HFFc6 (cell line): ENCODE data around the gene DNAJC3. TPM values are rescaled to one million over a fixed set of nuclear protein-coding genes. Genes with fewer than 3 reads are reported as not detected.
"Not testable (repeated sequence)": the region's sequence is repeated elsewhere in the genome, so short reads cannot be mapped to it uniquely, and the experiment has no call there.

Experiments used
- DNase-seq: peaks from one replicate; pipeline ENCODE4 v3.0.0-alpha.2; 2018
- H3K27ac Mint-ChIP-seq: 2 replicates; pipeline ENCODE4 v1.8.0; 2020; ENCODE audit warnings: mild to moderate bottlenecking, mixed read lengths
- H3K27me3 Mint-ChIP-seq: 2 replicates; pipeline ENCODE4 v1.8.0; 2021; ENCODE audit warnings: mild to moderate bottlenecking, moderate library complexity, mixed read lengths; ENCODE audit not compliant: insufficient read depth
- H3K36me3 Mint-ChIP-seq: 2 replicates; pipeline ENCODE4 v1.8.0; 2021; ENCODE audit warnings: low read depth, mixed read lengths
- H3K4me1 Mint-ChIP-seq: 2 replicates; pipeline ENCODE4 v1.8.0; 2020; ENCODE audit warnings: low read depth, mixed read lengths
- H3K4me3 Mint-ChIP-seq: 2 replicates; pipeline ENCODE4 v1.8.0; 2020; ENCODE audit warnings: mild to moderate bottlenecking, moderate library complexity, mixed read lengths
- H3K9me3 Mint-ChIP-seq: 2 replicates; pipeline ENCODE4 v1.8.0; 2020; ENCODE audit warnings: mild to moderate bottlenecking, mixed read lengths
- CTCF ChIP-seq: fragments of 200-600 bp; sonication (generic); IDR thresholded peaks from 2 replicates; pipeline ENCODE4 v1.5.0; 2021; ENCODE audit warnings: antibody characterized with exemption, mild to moderate bottlenecking
- total RNA-seq, 6 experiments: library from RNA; stranded (reverse); fragmentation: NEBNext Ultra II Directional; extraction: Animal tissue kit (Norgen Biotek cat#: 25700); gene quantifications; 2 replicates in 1 of 6; 3 replicates in 5 of 6; pipeline ENCODE4 v1.2.3, GENCODE V29; 2021

DNAJC3 gene
- total RNA-seq, 6 experiments from 2014 or later: 40.6 to 53.7 (median 48.4) TPM

GRCh38 chr13:95710313-95710712 is 33.4 kb downstream of the DNAJC3 start:
- Mint-ChIP-seq H3K9me3 (0 out of 2 replicates have a peak, but pooled peaks cover 4% of the 10 kb centered on the region), H3K4me1 (peaks cover 42% of the 10 kb centered on the region), H3K27ac (peak overlapping the region; percentile 46; the same call in 1 of the 2 replicates), H3K27me3 (no peaks in the 10 kb centered on the region; the same call in 1 of the 2 replicates), H3K4me3 (no peak overlapping the region), H3K36me3 (peaks cover 40% of the 10 kb centered on the region)
- peak; percentile 39 for DNase-seq
- no peak for TF ChIP-seq CTCF

DNA sequence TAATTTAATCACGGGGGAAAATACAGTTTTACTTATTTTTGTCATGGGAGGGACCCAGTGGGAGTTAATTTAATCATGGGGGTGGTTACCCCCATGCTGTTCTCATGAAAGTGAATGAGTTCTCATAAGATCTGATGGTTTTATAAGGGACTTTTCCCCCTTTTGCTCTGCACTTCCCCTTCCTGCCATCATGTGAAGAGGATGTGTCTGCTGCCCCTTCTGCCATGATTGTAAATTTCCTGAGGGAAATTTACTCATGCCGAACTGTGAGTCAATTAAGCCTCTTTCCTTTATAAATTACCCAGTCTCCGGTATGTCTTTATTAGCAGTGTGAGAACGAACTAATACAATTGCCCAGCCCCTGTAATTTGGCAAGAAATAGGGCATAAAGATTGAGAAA is 35.9 kb downstream of the DNAJC3 start:
- H3K4me3 Mint-ChIP-seq, H3K27me3 Mint-ChIP-seq, DNase-seq, H3K9me3 Mint-ChIP-seq, H3K27ac Mint-ChIP-seq: not testable (repeated sequence)
- H3K36me3 Mint-ChIP-seq: peaks cover 48% of the 10 kb centered on the region
- peaks cover 42% of the 10 kb centered on the region for H3K4me1 Mint-ChIP-seq

DNA sequence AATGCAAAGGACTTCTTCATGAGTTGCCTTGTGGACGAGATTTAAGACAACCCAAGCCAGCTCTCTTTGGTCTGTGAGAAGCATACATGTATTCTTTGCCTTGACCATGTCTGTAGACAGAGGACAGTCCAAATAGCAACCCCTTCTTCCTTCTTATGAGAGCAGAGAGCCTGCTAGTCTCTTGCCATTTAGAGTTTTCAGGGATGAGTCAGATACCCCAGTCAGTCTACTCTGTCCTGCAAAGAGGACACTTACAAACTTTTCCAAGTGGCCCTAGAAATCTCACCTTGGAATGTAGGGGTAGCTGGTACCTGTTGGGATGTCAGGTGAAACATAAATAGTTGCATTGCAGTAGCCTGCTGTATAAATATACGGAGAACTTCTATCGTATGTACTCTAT is 36.7 kb downstream of the DNAJC3 start:
- DNase-seq: peak; percentile 44
- peak overlapping the region; percentile 89 for H3K27ac Mint-ChIP-seq
- 0 out of 2 replicates have a peak overlapping the region, but pooled peaks have one; percentile 17 for H3K4me3 Mint-ChIP-seq
- H3K36me3 Mint-ChIP-seq: peaks cover 48% of the 10 kb centered on the region
- 0 out of 2 replicates have a peak, but pooled peaks cover 4% of the 10 kb centered on the region for H3K9me3 Mint-ChIP-seq
- TF ChIP-seq CTCF: no peak
- H3K27me3 Mint-ChIP-seq: no peaks in the 10 kb centered on the region; the same call in 1 of the 2 replicates
- H3K4me1 Mint-ChIP-seq: peaks cover 41% of the 10 kb centered on the region

GRCh38 chr13:95714142-95714832 is 37.3 kb downstream of the DNAJC3 start:
- peaks cover 36% of the 10 kb centered on the region for H3K4me1 Mint-ChIP-seq
- peak; percentile 90 for DNase-seq
- peak overlapping the region; percentile 89 for H3K27ac Mint-ChIP-seq
- 0 out of 2 replicates have a peak, but pooled peaks cover 4% of the 10 kb centered on the region for H3K9me3 Mint-ChIP-seq
- no peaks in the 10 kb centered on the region; the same call in 1 of the 2 replicates for H3K27me3 Mint-ChIP-seq
- H3K36me3 Mint-ChIP-seq: peaks cover 48% of the 10 kb centered on the region
- TF ChIP-seq CTCF: no peak
- peak overlapping the region; percentile 18 for H3K4me3 Mint-ChIP-seq

DNA sequence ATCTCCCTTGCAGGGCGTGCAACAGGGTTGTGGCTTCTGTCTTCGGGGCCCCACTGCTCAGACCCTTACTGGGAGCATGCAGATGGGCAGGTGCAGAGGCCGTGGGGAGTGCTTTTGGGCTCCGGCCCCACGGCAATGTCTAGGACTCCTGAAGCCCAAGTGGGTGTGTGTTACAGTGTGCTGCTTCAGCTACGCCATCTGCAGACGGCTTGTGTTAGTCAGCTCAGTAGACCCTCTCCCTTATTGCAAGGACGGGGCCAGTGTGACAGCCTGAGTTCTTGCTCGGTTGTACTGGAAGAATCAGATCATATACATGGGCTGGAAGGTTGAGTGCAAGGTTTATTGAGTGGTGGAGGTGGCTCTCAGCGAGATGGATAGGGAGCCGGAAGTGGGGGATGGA is 39.3 kb downstream of the DNAJC3 start:
- Mint-ChIP-seq H3K4me1 (peaks cover 44% of the 10 kb centered on the region), H3K4me3 (no peak overlapping the region), H3K27ac (peak overlapping the region; percentile 42), H3K9me3 (no peaks in the 10 kb centered on the region), H3K27me3 (no peaks in the 10 kb centered on the region; the same call in 1 of the 2 replicates), H3K36me3 (peaks cover 36% of the 10 kb centered on the region)
- TF ChIP-seq CTCF: no peak
- no peak for DNase-seq

DNA sequence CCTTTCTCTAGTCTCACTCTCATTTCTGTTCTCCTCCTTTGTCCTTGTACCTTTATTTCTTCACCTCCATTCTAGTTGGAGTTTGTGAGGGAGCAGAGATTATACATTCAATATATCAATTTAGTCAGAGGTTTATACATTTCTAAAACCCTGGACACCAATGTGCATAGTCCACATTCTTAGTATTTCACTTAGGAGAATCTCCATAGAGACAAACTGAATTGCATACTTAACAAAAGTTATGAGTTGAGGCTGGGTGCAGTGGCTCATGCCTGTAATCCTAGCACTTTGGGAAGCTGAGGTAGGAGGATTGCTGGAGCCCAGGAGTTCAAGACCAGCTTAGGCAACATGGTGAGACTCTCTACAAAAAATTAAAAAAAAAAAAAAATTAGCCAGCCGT is 45.3 kb downstream of the DNAJC3 start:
- Mint-ChIP-seq H3K4me3 (no peak overlapping the region), H3K27ac (no peak overlapping the region), H3K9me3 (no peaks in the 10 kb centered on the region), H3K4me1 (peaks cover 23% of the 10 kb centered on the region), H3K36me3 (peaks cover 26% of the 10 kb centered on the region), H3K27me3 (no peaks in the 10 kb centered on the region; the same call in 1 of the 2 replicates)
- no peak for TF ChIP-seq CTCF
- DNase-seq: no peak
